Right cardiac atrium (tissue), 5 donors: Measurements from ENCODE around the gene INPP5D. TPM values are rescaled to one million over a fixed set of nuclear protein-coding genes. Genes with fewer than 3 reads are reported as not detected.

ENCODE experiments used
- ATAC-seq, 2 donors: fragments of 200-7000 bp; cut with Tn5 transposase; one replicate each; pipeline versions ENCODE4 v1.8.0 to v1.9.1; 2020; ENCODE audit warnings: moderate library complexity in 2 of 2, mild to moderate bottlenecking in 1 of 2
- DNase-seq, 3 donors: peaks; one replicate each; pipeline ENCODE4 v3.0.0-alpha.2; 2020
- H3K27ac ChIP-seq: one replicate; pipeline ENCODE4 v1.5.1; 2013; ENCODE audit warnings: mild to moderate bottlenecking, low read length, control low read depth, moderate library complexity
- H3K27me3 ChIP-seq: one replicate; pipeline ENCODE4 v1.6.1; 2013; ENCODE audit not compliant: control insufficient read depth, insufficient read depth
- H3K4me1 ChIP-seq: one replicate; pipeline ENCODE4 v1.6.1; 2013; ENCODE audit warnings: low read length; ENCODE audit not compliant: control insufficient read depth, insufficient read depth
- H3K4me3 ChIP-seq: one replicate; pipeline ENCODE4 v1.5.1; 2013; ENCODE audit warnings: low read length, control low read depth
- H3K9me3 ChIP-seq: one replicate; pipeline ENCODE4 v1.6.1; 2013; ENCODE audit warnings: low read length; ENCODE audit not compliant: control insufficient read depth
- WGBS: extraction: QIAGEN DNeasy Blood & Tissue Kit; methylation state at CpG from one replicate; pipeline ENCODE4 v1.1.7; 2013; 5-methylcytosine and 5-hydroxymethylcytosine counted together
- intact Hi-C, 4 donors: fragments of 100-400 bp; cut with DNase I; formaldehyde crosslinking; loops; one replicate each; pipeline versions ENCODE4 v1.11.0 to v1.14.0; 2022 to 2023
- polyA plus RNA-seq: library from polyadenylated mRNA; stranded (reverse); fragments of 200-250 nt; gene quantifications from one replicate; pipeline ENCODE4 v1.2.3, GENCODE V29; 2013
- total RNA-seq, 4 donors: library from RNA; stranded (reverse); fragmentation: NEBNext Ultra II Directional; extraction: Animal tissue kit (Norgen Biotek cat#: 25700); gene quantifications; one replicate each; pipeline ENCODE4 v1.2.1, GENCODE V29; 2021
- donor health status: healthy with polysubstance abuse.
- donor health status: DM: no; HTN: yes; CAD: no.
- donor health status: DM: no; HTN: no; CAD: no.
- donor health status: DM: no; HTN: yes; CAD: no; lungs with severe emphysema.
- donor health status: DM: yes; HTN: yes; CAD: no.

Gene INPP5D
- total and polyA plus RNA-seq, 5 donors = 3.6 to 7.8 (median 6.9) TPM

DNA sequence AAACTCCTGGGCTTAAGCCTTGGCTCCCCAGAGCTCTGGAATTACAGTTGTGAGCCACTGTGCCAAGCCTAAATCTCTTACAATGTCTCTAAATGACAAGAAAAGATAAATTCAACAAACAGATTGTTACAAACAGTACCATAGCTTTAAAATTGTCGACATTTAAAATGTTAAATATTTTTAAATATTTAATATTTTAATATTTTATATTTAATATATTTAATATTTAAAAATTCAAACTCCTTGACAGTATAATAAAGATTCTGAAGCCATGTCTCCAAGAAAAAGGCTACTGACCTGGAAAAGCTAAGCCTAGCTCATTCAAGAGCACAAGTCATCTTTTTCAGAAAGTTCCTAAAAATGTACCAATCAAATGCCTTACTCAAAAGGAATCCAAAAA lies 75.3 kb downstream of the INPP5D start:
- intact Hi-C loops = no loop called here
- no peak overlapping the region for H3K4me3 ChIP-seq
- no peaks in the 10 kb centered on the region for H3K27me3 ChIP-seq
- ATAC-seq (no peak), DNase-seq (no peak)
- H3K4me1 ChIP-seq = peaks cover 5% of the 10 kb centered on the region
- 93% methylated on average over 1 of the region's 1 CpG for WGBS
- no peak overlapping the region for H3K27ac ChIP-seq
- H3K9me3 ChIP-seq = no peaks in the 10 kb centered on the region

DNA sequence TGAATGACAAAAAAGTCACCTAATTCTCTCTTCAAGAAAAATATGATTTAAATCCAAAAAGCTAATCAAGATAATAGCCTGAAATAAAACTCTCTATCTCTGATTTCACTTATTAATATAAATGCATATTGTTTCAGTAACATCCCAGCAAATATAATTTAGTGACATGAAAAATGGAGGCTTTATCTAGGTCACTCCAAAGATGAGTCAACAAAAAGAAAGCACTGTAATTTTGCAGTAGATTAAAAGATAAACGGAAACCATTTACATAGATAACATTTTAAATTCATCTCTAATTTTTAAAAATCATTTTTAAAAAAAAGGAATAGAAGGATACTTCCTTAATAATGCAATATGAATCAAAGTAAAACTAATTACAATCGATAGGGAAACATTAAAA lies 76.9 kb downstream of the INPP5D start:
- 90% methylated on average over 2 of the region's 2 CpGs for WGBS
- H3K4me1 ChIP-seq = peaks cover 5% of the 10 kb centered on the region
- no peaks in the 10 kb centered on the region for H3K9me3 ChIP-seq
- intact Hi-C loops = no loop called here
- H3K27ac ChIP-seq = no peak overlapping the region
- H3K27me3 ChIP-seq = no peaks in the 10 kb centered on the region
- ATAC-seq (no peak), DNase-seq (no peak)
- H3K4me3 ChIP-seq = no peak overlapping the region

DNA sequence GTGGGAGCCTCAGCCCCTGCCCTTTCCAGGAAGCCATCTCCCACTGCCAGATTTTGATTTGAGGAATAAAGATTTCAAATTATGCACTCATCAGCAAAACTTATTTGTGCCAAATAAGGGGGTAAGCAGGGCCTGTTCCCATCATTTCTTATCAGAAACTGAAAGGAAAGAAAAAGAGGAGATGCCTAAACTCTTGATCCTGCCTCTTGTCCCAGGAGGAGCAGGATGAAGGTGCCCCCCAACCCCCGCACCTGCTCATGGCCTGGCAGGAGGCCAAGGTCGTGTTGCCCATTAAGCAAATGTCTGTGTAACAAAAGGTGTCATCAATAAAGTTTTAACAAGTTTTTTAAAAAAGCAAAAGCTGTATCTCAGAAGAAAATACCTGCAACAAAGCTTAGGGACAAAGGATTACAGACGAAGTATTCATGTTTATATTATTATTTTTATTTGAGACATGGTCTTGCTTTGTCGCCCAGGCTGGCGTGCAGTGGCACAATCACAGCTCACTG lies 80.0 kb downstream of the INPP5D start:
- Histone ChIP-seq H3K4me1 (no peaks in the 10 kb centered on the region), H3K27me3 (no peaks in the 10 kb centered on the region), H3K4me3 (no peak overlapping the region), H3K9me3 (no peaks in the 10 kb centered on the region), H3K27ac (no peak overlapping the region)
- ATAC-seq (no peak), DNase-seq (no peak)
- 71% methylated on average over 5 of the region's 5 CpGs for WGBS
- intact Hi-C loops = no loop called here

DNA sequence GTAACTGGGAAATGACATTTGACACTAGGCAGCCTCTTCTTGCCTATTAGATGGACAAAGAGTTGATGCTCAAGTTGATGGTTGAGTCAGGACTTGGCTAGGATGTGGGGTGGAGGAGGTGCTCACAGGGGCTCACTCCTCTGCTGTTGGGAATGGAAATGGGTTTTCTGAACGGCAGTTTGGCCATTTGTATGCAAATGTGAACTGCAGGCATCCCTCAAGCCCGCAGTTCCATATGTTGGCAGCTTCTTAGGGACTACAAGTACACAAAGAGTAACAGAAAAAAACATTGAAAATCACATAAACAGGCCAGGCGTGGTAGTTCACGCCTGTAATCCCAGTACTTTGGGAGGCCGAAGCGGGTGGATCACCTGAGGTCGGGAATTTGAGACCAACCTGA lies 80.8 kb downstream of the INPP5D start:
- no peaks in the 10 kb centered on the region for H3K9me3 ChIP-seq
- H3K27ac ChIP-seq = no peak overlapping the region
- no peaks in the 10 kb centered on the region for H3K27me3 ChIP-seq
- ATAC-seq = no peak
- DNase-seq = no peak
- H3K4me3 ChIP-seq = no peak overlapping the region
- 75% methylated on average over 7 of the region's 7 CpGs for WGBS
- no peaks in the 10 kb centered on the region for H3K4me1 ChIP-seq
- intact Hi-C loops = no loop called here

DNA sequence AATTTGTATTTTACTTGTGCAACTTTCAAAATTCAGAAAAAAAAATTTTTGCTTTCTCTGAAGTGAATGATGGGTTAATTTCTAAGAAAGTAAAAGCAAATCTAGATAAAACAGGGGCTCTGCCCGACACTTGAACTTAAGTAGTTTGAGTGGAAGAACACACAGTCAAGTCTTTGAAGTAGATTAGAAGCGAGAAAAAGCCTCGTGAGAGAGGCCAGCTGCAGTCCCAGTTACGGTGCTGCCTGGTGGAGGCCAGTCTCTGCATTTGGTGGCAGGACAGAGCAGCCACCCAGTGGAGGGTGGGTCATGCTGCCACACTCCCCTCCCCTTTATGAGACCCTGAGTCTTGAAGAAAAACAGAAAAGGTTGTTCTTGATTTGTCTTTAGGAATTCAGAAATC lies 81.8 kb downstream of the INPP5D start:
- ATAC-seq = no peak
- Histone ChIP-seq H3K4me1 (no peaks in the 10 kb centered on the region), H3K9me3 (no peaks in the 10 kb centered on the region), H3K27ac (no peak overlapping the region), H3K27me3 (no peaks in the 10 kb centered on the region), H3K4me3 (no peak overlapping the region)
- intact Hi-C loops = no loop called here
- 45% methylated on average over 4 of the region's 4 CpGs for WGBS
- DNase-seq = no peak

DNA sequence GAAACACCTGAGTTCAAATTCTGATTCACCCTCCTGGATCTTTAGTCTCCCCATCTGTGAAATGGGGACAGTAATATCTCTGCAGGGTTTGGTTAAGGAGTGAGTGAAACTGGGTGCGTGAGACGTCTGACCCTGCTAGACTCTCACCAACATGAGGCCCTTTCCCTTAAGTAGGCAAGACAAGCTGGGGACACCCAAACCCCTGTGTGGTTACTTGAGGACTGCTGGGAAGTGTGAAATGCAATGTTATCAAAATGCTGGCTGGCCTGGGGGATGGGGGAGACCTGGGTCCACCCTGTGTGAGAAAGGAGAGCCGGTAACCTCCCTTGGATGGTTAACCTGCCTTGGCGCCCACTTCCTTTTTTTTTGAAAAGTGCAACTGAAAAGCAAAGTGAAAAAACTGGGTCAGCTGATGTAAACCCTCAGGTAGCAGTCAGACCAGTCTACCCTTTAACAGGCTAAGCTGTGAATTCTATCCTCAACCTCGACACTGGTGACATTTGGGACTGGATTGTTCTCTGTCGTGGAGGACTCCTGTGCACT lies 82.3 kb downstream of the INPP5D start:
- 66% methylated on average over 6 of the region's 6 CpGs for WGBS
- Histone ChIP-seq H3K27me3 (no peaks in the 10 kb centered on the region), H3K9me3 (no peaks in the 10 kb centered on the region), H3K4me1 (no peaks in the 10 kb centered on the region), H3K4me3 (no peak overlapping the region), H3K27ac (no peak overlapping the region)
- intact Hi-C loops = no loop called here
- ATAC-seq (no peak), DNase-seq (no peak)

DNA sequence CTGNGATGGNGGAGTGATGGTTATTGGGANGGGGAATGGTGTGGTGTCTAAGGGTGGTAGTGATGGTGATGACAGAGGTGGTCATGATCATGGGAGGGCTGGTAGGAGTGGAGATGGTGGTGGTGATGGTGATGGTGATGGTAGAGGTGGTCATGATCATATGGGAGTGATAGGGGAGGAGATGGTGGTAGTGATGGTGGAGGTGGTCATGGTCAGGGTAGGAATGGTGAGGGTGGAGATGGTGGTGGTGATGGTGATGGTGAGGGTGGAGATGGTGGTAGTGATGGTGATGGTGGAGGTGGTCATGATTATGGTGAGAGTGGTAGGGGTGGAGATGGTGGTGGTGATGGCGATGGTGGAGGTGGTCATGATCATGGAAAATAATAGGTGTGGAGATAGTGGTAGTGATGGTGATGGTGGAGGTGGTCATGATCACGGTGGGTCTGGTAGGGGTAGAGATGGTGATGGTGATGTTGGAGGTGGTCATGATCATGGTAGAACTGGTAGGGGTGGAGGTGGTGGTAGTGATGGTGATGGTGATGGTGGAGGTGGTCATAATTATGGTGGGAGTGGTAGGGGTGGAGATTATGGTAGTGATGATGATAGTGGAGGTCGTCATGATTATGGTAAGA lies 83.7 kb downstream of the INPP5D start:
- no peaks in the 10 kb centered on the region for H3K9me3 ChIP-seq
- no peak overlapping the region for H3K4me3 ChIP-seq
- H3K4me1 ChIP-seq = no peaks in the 10 kb centered on the region
- WGBS = 97% methylated on average over 3 of the region's 3 CpGs
- H3K27me3 ChIP-seq = no peaks in the 10 kb centered on the region
- intact Hi-C loops = no loop called here
- DNase-seq (no peak), ATAC-seq (no peak)
- no peak overlapping the region for H3K27ac ChIP-seq

DNA sequence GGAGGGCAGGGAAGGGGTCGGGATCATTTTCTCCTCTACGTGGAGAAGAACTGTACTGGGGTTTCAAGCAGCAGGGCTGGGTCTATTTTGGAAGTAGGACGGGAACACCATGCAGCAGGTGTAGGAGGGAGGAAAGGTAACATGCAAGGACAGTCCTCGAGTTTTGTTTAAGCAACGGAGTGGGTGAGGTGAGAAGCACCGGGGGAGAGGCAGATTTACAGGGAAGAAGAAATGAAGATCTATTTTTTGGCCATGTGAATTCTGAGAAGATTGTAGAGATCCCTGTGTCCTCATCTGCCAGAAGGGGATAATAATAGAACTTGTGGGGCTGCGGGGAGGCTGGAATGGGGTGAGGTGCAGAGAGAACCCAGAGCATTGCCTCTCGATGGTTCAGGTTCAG lies 85.6 kb downstream of the INPP5D start:
- Histone ChIP-seq H3K4me1 (no peaks in the 10 kb centered on the region), H3K27ac (no peak overlapping the region), H3K4me3 (no peak overlapping the region), H3K9me3 (no peaks in the 10 kb centered on the region), H3K27me3 (no peaks in the 10 kb centered on the region)
- DNase-seq (no peak), ATAC-seq (no peak)
- intact Hi-C loops = no loop called here
- 94% methylated on average over 8 of the region's 8 CpGs for WGBS

DNA sequence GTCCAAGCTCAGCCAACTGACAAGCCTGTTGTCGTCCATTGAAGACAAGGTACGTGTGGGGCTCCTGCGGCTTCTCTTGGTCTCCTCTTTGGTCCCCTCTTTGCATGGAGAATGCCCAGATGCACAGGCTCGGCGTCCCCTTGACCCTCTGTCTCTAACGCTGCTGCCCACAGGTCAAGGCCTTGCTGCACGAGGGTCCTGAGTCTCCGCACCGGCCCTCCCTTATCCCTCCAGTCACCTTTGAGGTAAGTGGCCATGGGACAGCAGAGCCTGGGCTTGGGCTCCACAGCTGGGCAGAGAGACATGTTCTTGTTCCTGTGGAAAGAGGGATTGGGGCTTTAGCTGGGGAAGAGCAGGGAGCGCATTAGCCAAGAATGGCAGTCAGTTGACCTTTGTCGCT lies 86.1 kb downstream of the INPP5D start:
- Histone ChIP-seq H3K9me3 (no peaks in the 10 kb centered on the region), H3K4me3 (no peak overlapping the region), H3K4me1 (no peaks in the 10 kb centered on the region), H3K27ac (no peak overlapping the region), H3K27me3 (no peaks in the 10 kb centered on the region)
- WGBS = 89% methylated on average over 11 of the region's 11 CpGs
- ATAC-seq = peak in 1 of 2 donors; percentile 24
- DNase-seq = no peak
- intact Hi-C loops = no loop called here

DNA sequence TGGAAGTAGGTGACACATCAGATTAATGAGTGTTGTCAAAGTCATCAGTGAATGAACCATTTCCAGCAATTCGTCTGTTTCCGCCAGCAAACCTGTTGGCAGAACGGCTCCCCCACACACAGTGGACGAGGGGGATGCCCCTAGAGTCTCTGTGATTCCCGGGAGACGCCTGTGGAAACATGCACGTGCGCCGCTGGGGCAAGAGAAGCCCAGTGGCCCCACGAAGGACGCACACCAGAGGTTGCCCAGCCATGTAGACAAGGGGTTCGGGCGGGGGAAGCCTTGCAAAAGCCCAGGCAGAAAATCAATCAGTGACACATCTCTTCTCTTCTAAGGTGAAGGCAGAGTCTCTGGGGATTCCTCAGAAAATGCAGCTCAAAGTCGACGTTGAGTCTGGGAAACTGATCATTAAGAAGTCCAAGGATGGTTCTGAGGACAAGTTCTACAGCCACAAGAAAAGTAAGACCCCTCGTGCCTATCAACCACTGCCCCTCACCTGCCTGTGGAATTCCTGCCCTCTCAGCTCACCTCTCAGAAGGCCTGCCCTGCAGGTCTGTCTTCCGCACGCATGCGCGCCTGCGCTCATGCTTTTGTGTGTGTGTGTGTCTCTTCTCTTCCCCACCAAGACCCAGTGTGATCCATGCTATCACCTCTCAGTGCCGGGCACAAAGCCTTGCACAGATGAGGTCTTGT lies 87.1 kb downstream of the INPP5D start:
- H3K27me3 ChIP-seq = no peaks in the 10 kb centered on the region
- H3K9me3 ChIP-seq = no peaks in the 10 kb centered on the region
- DNase-seq (no peak), ATAC-seq (no peak)
- H3K27ac ChIP-seq = no peak overlapping the region
- WGBS = 83% methylated on average over 22 of the region's 22 CpGs
- intact Hi-C loops = no loop called here
- no peak overlapping the region for H3K4me3 ChIP-seq
- H3K4me1 ChIP-seq = no peaks in the 10 kb centered on the region

DNA sequence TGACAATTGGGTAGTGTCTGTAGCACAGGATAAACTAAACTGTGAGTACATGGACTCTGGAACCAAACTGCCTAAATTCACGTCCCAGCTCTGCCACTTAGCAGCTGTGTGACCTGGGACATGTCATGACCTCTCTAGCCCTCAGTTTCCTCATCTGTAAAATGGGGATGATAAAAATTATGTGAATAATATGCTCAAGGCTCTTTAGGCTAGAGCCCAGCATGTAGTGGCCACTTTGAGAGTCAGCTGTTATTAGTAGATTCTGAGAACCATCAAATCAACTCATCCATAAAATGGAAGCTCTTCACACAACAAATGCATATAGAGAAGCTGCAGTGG lies 87.7 kb downstream of the INPP5D start:
- intact Hi-C loops = no loop called here
- 90% methylated on average over 1 of the region's 1 CpG for WGBS
- ATAC-seq (no peak), DNase-seq (no peak)
- H3K27me3 ChIP-seq = no peaks in the 10 kb centered on the region
- no peak overlapping the region for H3K27ac ChIP-seq
- H3K4me3 ChIP-seq = no peak overlapping the region
- no peaks in the 10 kb centered on the region for H3K9me3 ChIP-seq
- H3K4me1 ChIP-seq = no peaks in the 10 kb centered on the region
